ENCODE measurements around the gene ADAMTSL1.

DNA sequence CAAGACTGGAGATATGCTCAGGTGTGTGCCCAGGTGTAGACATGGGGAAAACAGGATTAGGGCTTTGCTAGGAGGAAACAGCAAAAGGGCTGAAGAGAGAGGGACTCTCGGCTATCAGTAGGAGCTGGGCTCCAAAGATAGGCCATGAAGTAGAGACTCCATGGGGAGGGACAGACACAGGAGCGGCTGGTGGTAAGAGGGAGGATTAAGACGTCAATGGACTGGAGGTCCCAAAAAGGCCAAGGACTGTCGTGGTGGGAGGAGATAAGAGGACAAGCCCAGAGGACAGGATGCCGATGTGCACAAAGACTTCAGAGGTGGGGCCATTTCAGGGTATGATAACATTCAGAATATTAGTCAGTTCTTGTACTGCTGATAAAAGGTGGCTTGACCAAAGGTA lies 466.0 kb downstream of the ADAMTSL1 start:
- TF ChIP-seq, protein P1, sequence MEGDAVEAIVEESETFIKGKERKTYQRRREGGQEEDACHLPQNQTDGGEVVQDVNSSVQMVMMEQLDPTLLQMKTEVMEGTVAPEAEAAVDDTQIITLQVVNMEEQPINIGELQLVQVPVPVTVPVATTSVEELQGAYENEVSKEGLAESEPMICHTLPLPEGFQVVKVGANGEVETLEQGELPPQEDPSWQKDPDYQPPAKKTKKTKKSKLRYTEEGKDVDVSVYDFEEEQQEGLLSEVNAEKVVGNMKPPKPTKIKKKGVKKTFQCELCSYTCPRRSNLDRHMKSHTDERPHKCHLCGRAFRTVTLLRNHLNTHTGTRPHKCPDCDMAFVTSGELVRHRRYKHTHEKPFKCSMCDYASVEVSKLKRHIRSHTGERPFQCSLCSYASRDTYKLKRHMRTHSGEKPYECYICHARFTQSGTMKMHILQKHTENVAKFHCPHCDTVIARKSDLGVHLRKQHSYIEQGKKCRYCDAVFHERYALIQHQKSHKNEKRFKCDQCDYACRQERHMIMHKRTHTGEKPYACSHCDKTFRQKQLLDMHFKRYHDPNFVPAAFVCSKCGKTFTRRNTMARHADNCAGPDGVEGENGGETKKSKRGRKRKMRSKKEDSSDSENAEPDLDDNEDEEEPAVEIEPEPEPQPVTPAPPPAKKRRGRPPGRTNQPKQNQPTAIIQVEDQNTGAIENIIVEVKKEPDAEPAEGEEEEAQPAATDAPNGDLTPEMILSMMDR (IDR thresholded peaks at IDR 0.05; ENCODE audit: extremely low read depth in 1 of 2, insufficient read depth in 1 of 2, low read depth in 1 of 2, low read length in 2 of 2) = no peak
- no peak for TF ChIP-seq POLR2A (IDR thresholded peaks at IDR 0.05; ENCODE audit: low read depth, low read length)
- no peak for TF ChIP-seq EZH2 (IDR thresholded peaks at IDR 0.05; ENCODE audit: borderline replicate concordance, low read depth, low read length, severe bottlenecking)
- TF ChIP-seq POLR2AphosphoS5 (IDR thresholded peaks at IDR 0.05; ENCODE audit: insufficient read depth, low read depth, low read length) = no peak
- no peak for TF ChIP-seq JUN (IDR thresholded peaks at IDR 0.05; ENCODE audit: borderline replicate concordance, insufficient read depth, insufficient read length, low read depth)
- TF ChIP-seq GATA2 (IDR thresholded peaks at IDR 0.05; ENCODE audit: insufficient read depth, insufficient read length, low read depth, low read length) = no peak
- TF ChIP-seq, protein P2, sequence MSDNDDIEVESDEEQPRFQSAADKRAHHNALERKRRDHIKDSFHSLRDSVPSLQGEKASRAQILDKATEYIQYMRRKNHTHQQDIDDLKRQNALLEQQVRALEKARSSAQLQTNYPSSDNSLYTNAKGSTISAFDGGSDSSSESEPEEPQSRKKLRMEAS (IDR thresholded peaks at IDR 0.05; ENCODE audit: insufficient read depth, insufficient read length) = no peak
